Kidney (tissue), 14 donors: ENCODE results near the gene NUMA1. TPM values are rescaled to one million over a fixed set of nuclear protein-coding genes. Genes with fewer than 3 reads are reported as not detected.

Source experiments
- DNase-seq, 5 donors: peaks; one replicate each; pipeline ENCODE4 v3.0.0-alpha.2; 2013 to 2020
- FAIRE-seq: peaks from 2 replicates; lab custom pipeline; 2012; peaks lifted over from hg19 to GRCh38; lab: Jason Lieb, UNC
- H3K27ac ChIP-seq, 2 donors: one replicate each; pipeline ENCODE4 v1.7.0; 2013; ENCODE audit warnings: low read depth in 2 of 2, low read length in 2 of 2, inconsistent platforms in 1 of 2
- H3K27me3 ChIP-seq: one replicate; pipeline ENCODE4 v1.7.1; 2013; ENCODE audit warnings: low read length, inconsistent platforms; ENCODE audit not compliant: control insufficient read depth, insufficient read depth
- H3K36me3 ChIP-seq, 3 donors: one replicate each; pipeline versions ENCODE4 v1.7.0 to v1.7.1; 2013; ENCODE audit warnings: low read length in 3 of 3, control low read depth in 1 of 3, inconsistent platforms in 1 of 3; ENCODE audit not compliant: insufficient read depth in 3 of 3, control insufficient read depth in 2 of 3
- H3K4me1 ChIP-seq, 3 donors: one replicate each; pipeline versions ENCODE4 v1.7.0 to v1.7.1; 2013; ENCODE audit warnings: low read length in 3 of 3, inconsistent platforms in 1 of 3, low read depth in 1 of 3; ENCODE audit not compliant: control insufficient read depth in 2 of 3, insufficient read depth in 2 of 3
- H3K4me3 ChIP-seq, 3 donors: one replicate each; pipeline versions ENCODE4 v1.7.0 to v1.8.1; 2013; ENCODE audit warnings: low read length in 3 of 3, control low read depth in 1 of 3, inconsistent platforms in 1 of 3
- H3K9ac ChIP-seq, 3 donors: one replicate each; pipeline versions ENCODE4 v1.7.0 to v1.7.1; 2013; ENCODE audit warnings: low read length in 3 of 3, control low read depth in 1 of 3, inconsistent platforms in 1 of 3
- H3K9me3 ChIP-seq, 3 donors: one replicate each; pipeline versions ENCODE4 v1.7.0 to v1.7.1; 2013; ENCODE audit warnings: low read length in 3 of 3, control low read depth in 1 of 3, inconsistent platforms in 1 of 3; ENCODE audit not compliant: control insufficient read depth in 2 of 3, insufficient read depth in 1 of 3
- intact Hi-C: fragments of 100-400 bp; cut with DNase I; formaldehyde crosslinking; loops from one replicate; pipeline ENCODE4 v1.11.1; 2022
- polyA plus RNA-seq: library from polyadenylated mRNA; stranded (reverse); fragments of 350-450 nt; fragmentation: Illumina TruSeq; extraction: RNeasy Lipid Tissue Mini Kit (QIAGEN cat#74804); gene quantifications from one replicate; pipeline ENCODE4 v1.2.3, GENCODE V29; 2014; ENCODE audit warnings: low read depth, low replicate concordance; ENCODE audit not compliant: insufficient read depth
- total RNA-seq: library from RNA; stranded (reverse); fragmentation: NEBNext Ultra II Directional; extraction: Animal tissue kit (Norgen Biotek cat#: 25700); gene quantifications from one replicate; pipeline ENCODE4 v1.2.1, GENCODE V29; 2021
- TF ChIP-seq, protein P1 (sequence below): IDR thresholded peaks from 3 replicates; pipeline ENCODE4 v1.5.1; 2012; ENCODE audit warnings: mild to moderate bottlenecking, moderate library complexity, borderline replicate concordance; ENCODE audit not compliant: insufficient read depth; ENCODE audit errors: extremely low read depth
- donor health status: control.
- donor health status: control.
- donor health status: control.
- donor health status: control.
- donor health status: control.
- donor health status: DM: yes; HTN: yes; CAD: no.
- donor health status: Normal renal cell carcinoma (clear cell type).

Gene NUMA1
- total and polyA plus RNA-seq, 2 donors from 2014 or later: 85.3 to 198 TPM

- H3K9me3 ChIP-seq: no peaks in the 10 kb centered on the region
- H3K4me1 ChIP-seq: peaks cover 0 to 20% (median 12%) of the 10 kb centered on the region in 3 donors
- no peak overlapping the region for H3K27ac ChIP-seq
- H3K36me3 ChIP-seq: peaks cover 6 to 35% (median 35%) of the 10 kb centered on the region in 3 donors
- H3K4me3 ChIP-seq: no peak overlapping the region
- DNase-seq: peak in 3 of 5 donors; percentile 41 to 67 (median 51)
- no peak overlapping the region for H3K9ac ChIP-seq
- intact Hi-C loops: no loop called here
- no peak for FAIRE-seq
- TF ChIP-seq, protein P1, sequence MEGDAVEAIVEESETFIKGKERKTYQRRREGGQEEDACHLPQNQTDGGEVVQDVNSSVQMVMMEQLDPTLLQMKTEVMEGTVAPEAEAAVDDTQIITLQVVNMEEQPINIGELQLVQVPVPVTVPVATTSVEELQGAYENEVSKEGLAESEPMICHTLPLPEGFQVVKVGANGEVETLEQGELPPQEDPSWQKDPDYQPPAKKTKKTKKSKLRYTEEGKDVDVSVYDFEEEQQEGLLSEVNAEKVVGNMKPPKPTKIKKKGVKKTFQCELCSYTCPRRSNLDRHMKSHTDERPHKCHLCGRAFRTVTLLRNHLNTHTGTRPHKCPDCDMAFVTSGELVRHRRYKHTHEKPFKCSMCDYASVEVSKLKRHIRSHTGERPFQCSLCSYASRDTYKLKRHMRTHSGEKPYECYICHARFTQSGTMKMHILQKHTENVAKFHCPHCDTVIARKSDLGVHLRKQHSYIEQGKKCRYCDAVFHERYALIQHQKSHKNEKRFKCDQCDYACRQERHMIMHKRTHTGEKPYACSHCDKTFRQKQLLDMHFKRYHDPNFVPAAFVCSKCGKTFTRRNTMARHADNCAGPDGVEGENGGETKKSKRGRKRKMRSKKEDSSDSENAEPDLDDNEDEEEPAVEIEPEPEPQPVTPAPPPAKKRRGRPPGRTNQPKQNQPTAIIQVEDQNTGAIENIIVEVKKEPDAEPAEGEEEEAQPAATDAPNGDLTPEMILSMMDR: no peak
- H3K27me3 ChIP-seq: no peaks in the 10 kb centered on the region
Observed at GRCh38 chr11:72001285-72001684, 79.1 kb downstream of the NUMA1 start.

DNA sequence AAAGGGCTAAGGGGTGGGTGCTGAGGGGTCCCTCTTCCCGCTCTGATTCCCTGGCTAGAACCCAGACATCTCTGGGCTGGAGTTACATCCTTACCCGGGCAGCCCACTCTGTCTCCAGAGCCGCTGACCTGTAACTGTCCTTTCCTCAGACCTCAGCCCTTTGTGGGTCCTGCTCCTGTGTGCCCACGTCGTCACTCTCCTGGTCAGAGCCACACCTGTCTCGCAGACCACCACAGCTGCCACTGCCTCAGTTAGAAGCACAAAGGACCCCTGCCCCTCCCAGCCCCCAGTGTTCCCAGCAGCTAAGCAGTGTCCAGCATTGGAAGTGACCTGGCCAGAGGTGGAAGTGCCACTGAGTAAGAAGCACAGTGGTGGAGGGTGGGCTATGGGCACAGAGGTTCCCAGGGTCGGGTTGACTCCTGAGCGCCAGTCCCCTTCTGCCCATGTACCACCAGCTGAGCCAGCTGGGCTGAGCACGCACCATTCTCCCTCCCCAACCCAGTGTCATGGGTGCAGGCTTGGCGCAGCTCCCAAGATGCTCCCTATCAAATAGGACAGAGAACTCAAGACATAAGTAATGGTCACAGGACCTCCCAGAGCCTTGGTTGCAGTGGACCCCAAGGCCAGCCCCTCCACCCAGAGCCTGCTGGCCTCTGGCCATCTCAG lies 80.0 kb downstream of the NUMA1 start:
- TF ChIP-seq, protein P1: no peak
- peaks cover 3 to 29% (median 26%) of the 10 kb centered on the region in 3 donors for H3K36me3 ChIP-seq
- intact Hi-C loops: no loop called here
- peak overlapping the region in 1 of 2 donors; percentile 89 for H3K27ac ChIP-seq
- H3K27me3 ChIP-seq: no peaks in the 10 kb centered on the region
- FAIRE-seq (no peak), DNase-seq (peak in 1 of 5 donors; percentile 69)
- no peaks in the 10 kb centered on the region for H3K9me3 ChIP-seq
- peak overlapping the region in 1 of 3 donors; percentile 1 for H3K9ac ChIP-seq
- peak overlapping the region in 1 of 3 donors; percentile 35 for H3K4me3 ChIP-seq
- peaks cover 0 to 20% (median 12%) of the 10 kb centered on the region in 3 donors for H3K4me1 ChIP-seq

- Histone ChIP-seq H3K27ac (peak overlapping the region; percentile 52 to 89), H3K4me1 (peaks cover 0 to 16% (median 12%) of the 10 kb centered on the region in 3 donors), H3K9me3 (no peaks in the 10 kb centered on the region), H3K36me3 (peaks cover 3 to 24% (median 21%) of the 10 kb centered on the region in 3 donors), H3K9ac (peak overlapping the region in 1 of 3 donors; percentile 1), H3K27me3 (no peaks in the 10 kb centered on the region), H3K4me3 (peak overlapping the region in 1 of 3 donors; percentile 35)
- intact Hi-C loops: no loop called here
- TF ChIP-seq, protein P1: no peak
- DNase-seq (no peak), FAIRE-seq (no peak)
Observed at GRCh38 chr11:71999798-72000197, 80.5 kb downstream of the NUMA1 start.
